Measurements from ENCODE around the gene WDR64.

WDR64 gene

GRCh38 chr1:241713316-241713715 is 61.2 kb downstream of the WDR64 start:
- DNase-seq (ENCODE audit: low spot score): no peak
- TF ChIP-seq CTCF (conservative IDR thresholded peaks at IDR 0.05; ENCODE audit: low read depth): no peak
- POLR2A ChIA-PET (ENCODE audit: low non-redundant PET): no interaction called here
- H3K27ac ChIP-seq: no peak overlapping the region
- CTCF ChIA-PET: no interaction called here

DNA sequence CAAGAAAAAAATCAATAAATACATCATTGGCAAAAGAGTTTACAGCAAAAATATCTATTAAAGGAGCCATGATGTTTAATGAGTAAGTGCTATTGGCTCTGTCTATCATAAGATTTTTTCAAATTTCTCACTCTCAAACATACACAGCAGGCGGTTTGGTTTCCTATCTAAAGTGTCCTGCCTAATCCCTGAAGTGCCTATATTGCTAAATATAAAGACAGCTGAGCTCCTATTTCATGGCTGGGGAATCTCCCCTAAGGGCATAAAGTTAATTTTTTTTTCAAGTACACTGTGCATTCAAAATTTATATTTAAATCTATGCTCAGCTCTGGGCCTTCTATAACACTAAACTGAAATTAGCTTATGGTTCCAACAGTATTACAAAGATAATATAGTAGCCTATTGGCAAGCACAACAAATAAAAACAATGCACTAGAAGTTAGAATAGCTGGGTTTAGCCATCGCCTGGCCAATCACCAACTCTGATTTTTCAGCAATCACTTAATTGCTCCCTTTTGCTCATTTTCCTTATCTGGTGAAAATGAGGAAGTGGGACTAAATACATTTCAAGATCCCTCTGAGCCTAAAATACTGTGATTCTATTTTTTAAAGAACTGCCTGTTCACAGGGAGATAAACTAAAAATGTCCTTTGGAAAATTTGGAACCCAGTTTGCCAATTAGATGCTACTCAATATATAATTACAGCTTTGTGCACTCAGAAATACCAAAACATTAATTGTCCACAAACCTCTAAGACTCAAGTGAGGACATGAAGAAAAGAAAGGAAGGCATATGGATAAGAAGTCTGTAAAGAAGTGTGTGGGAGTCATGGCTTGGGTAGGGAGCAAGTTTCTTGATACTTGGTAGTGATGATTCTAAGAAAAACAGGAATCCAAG is 62.5 kb downstream of the WDR64 start:
- no peak for DNase-seq (ENCODE audit: low spot score)
- TF ChIP-seq CTCF (conservative IDR thresholded peaks at IDR 0.05; ENCODE audit: low read depth): no peak
- ChIA-PET CTCF (no interaction called here), POLR2A (ENCODE audit: low non-redundant PET) (no interaction called here)
- H3K27ac ChIP-seq: no peak overlapping the region

GRCh38 chr1:241715435-241715834 is 63.4 kb downstream of the WDR64 start:
- TF ChIP-seq CTCF (conservative IDR thresholded peaks at IDR 0.05; ENCODE audit: low read depth): no peak
- ChIA-PET POLR2A (ENCODE audit: low non-redundant PET) (no interaction called here), CTCF (no interaction called here)
- DNase-seq (ENCODE audit: low spot score): no peak
- H3K27ac ChIP-seq: no peak overlapping the region

DNA sequence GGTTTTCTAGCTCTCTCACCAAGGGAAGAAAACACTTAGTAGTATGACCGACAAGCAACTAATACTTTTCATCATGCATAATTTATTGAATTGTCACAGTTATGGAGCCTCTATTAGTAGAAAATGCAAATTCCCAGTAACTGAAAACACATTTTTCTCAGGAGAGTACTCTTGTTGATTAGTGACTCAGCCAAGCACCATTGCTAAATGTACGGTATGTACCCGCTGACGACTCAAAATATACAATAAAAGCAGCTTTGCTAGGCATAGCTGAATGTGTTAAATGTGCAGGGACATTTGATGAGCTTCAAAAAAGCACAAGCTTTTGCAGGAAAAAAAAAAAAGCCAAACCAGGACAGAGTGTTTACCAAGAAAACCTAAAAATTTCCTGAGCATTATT is 63.9 kb downstream of the WDR64 start:
- CTCF ChIA-PET: no interaction called here
- no peak for DNase-seq (ENCODE audit: low spot score)
- H3K27ac ChIP-seq: no peak overlapping the region
- POLR2A ChIA-PET (ENCODE audit: low non-redundant PET): no interaction called here
- TF ChIP-seq CTCF (conservative IDR thresholded peaks at IDR 0.05; ENCODE audit: low read depth): no peak

- TF ChIP-seq CTCF (conservative IDR thresholded peaks at IDR 0.05; ENCODE audit: low read depth): no peak
- ChIA-PET CTCF (interaction anchor here (0.7 kb wide), 1 partner anchor 32 kb away, joined by 3 read pairs; no protein-coding TSS in a partner anchor), POLR2A (ENCODE audit: low non-redundant PET) (no interaction called here)
- H3K27ac ChIP-seq: no peak overlapping the region
- DNase-seq (ENCODE audit: low spot score): no peak
These were observed 65.0 kb downstream of the WDR64 start for GRCh38 chr1:241716915-241717656.

GRCh38 chr1:241717975-241718374 is 65.9 kb downstream of the WDR64 start:
- POLR2A ChIA-PET (ENCODE audit: low non-redundant PET): no interaction called here
- no peak overlapping the region for H3K27ac ChIP-seq
- DNase-seq (ENCODE audit: low spot score): no peak
- CTCF ChIA-PET: no interaction called here
- no peak for TF ChIP-seq CTCF (conservative IDR thresholded peaks at IDR 0.05; ENCODE audit: low read depth)

Measured in RWPE1 (cell line).